BLaER1 treated with 17β-estradiol and CSF1 and Interleukin-3, amounts not matched to agents 10 nM and 100 nM (cell line): ENCODE data around the gene CD93.

Source experiments
- H3K27ac ChIP-seq, 11 experiments: shearing (Covaris generic); formaldehyde crosslinking; 2 replicates each; pipeline ENCODE4 v1.8.1; 2022
- H3K27me3 ChIP-seq, 11 experiments: shearing (Covaris generic); formaldehyde crosslinking; 2 replicates each; pipeline ENCODE4 v1.8.1; 2022
- H3K36me3 ChIP-seq, 11 experiments: shearing (Covaris generic); formaldehyde crosslinking; 2 replicates each; pipeline ENCODE4 v1.8.1; 2022
- H3K4me1 ChIP-seq, 10 experiments: shearing (Covaris generic); formaldehyde crosslinking; 2 replicates each; pipeline ENCODE4 v1.8.1; 2022
- H3K4me2 ChIP-seq, 11 experiments: shearing (Covaris generic); formaldehyde crosslinking; 2 replicates each; pipeline ENCODE4 v1.8.1; 2022
- H3K4me3 ChIP-seq, 10 experiments: shearing (Covaris generic); formaldehyde crosslinking; 2 replicates each; pipeline ENCODE4 v1.8.1; 2022
- H3K9ac ChIP-seq, 11 experiments: shearing (Covaris generic); formaldehyde crosslinking; 2 replicates each; pipeline ENCODE4 v1.8.1; 2022
- H3K9me3 ChIP-seq, 11 experiments: shearing (Covaris generic); formaldehyde crosslinking; replicated peaks in 1 of 11; 2 replicates each; pipeline ENCODE4 v1.8.1; 2022
- H4K20me1 ChIP-seq, 11 experiments: shearing (Covaris generic); formaldehyde crosslinking; 2 replicates each; pipeline ENCODE4 v1.8.1; 2022
- Cebpa-rat ChIP-seq, 11 experiments: shearing (Covaris generic); IDR thresholded peaks; 2 replicates each; pipeline ENCODE4 v1.8.1; 2022

CD93 gene

GRCh38 chr20:23068283-23068682, 17.8 kb downstream of the CD93 start:
- Histone ChIP-seq H3K36me3 (no peaks in the 10 kb centered on the region), H4K20me1 (no peaks in the 10 kb centered on the region), H3K4me2 (no peak overlapping the region), H3K9me3 (no peaks in the 10 kb centered on the region), H3K9ac (no peak overlapping the region), H3K4me1 (peaks cover 5 to 13% (median 8%) of the 10 kb centered on the region in 10 experiments; a peak in 16 of 20 replicates), H3K4me3 (no peak overlapping the region), H3K27ac (no peak overlapping the region), H3K27me3 (no peaks in the 10 kb centered on the region)
- no peak for TF ChIP-seq Cebpa-rat (IDR thresholded peaks at IDR 0.05)

GRCh38 chr20:23066772-23067171, 19.4 kb downstream of the CD93 start:
- Histone ChIP-seq H3K9me3 (no peaks in the 10 kb centered on the region), H3K27me3 (no peaks in the 10 kb centered on the region), H3K4me3 (no peak overlapping the region), H3K27ac (no peak overlapping the region), H3K4me2 (no peak overlapping the region), H3K4me1 (peaks cover 20 to 28% (median 23%) of the 10 kb centered on the region in 10 experiments), H4K20me1 (no peaks in the 10 kb centered on the region), H3K36me3 (no peaks in the 10 kb centered on the region), H3K9ac (no peak overlapping the region)
- no peak for TF ChIP-seq Cebpa-rat (IDR thresholded peaks at IDR 0.05)

GRCh38 chr20:23065266-23066201, 20.6 kb downstream of the CD93 start:
- no peaks in the 10 kb centered on the region for H3K9me3 ChIP-seq
- H3K36me3 ChIP-seq: no peaks in the 10 kb centered on the region
- no peak overlapping the region for H3K4me3 ChIP-seq
- no peak overlapping the region for H3K9ac ChIP-seq
- H4K20me1 ChIP-seq: no peaks in the 10 kb centered on the region
- TF ChIP-seq Cebpa-rat (IDR thresholded peaks at IDR 0.05): no peak
- peaks cover 32 to 41% (median 35%) of the 10 kb centered on the region in 10 experiments for H3K4me1 ChIP-seq
- no peaks in the 10 kb centered on the region for H3K27me3 ChIP-seq
- no peak overlapping the region for H3K27ac ChIP-seq
- no peak overlapping the region for H3K4me2 ChIP-seq

- Histone ChIP-seq H3K4me2 (peak overlapping the region in 9 of 11 experiments; percentile 3 to 79 (median 66); a peak in 15 of 22 replicates), H4K20me1 (no peaks in the 10 kb centered on the region), H3K27ac (no peak overlapping the region), H3K4me3 (no peak overlapping the region), H3K9me3 (no peaks in the 10 kb centered on the region), H3K36me3 (no peaks in the 10 kb centered on the region), H3K4me1 (peaks cover 43 to 51% (median 46%) of the 10 kb centered on the region in 10 experiments), H3K27me3 (no peaks in the 10 kb centered on the region), H3K9ac (no peak overlapping the region)
- no peak for TF ChIP-seq Cebpa-rat (IDR thresholded peaks at IDR 0.05)
These were observed 22.5 kb downstream of the CD93 start for GRCh38 chr20:23063581-23063980.

GRCh38 chr20:23063168-23063567, 23.0 kb downstream of the CD93 start:
- Histone ChIP-seq H3K4me3 (no peak overlapping the region), H3K27me3 (no peaks in the 10 kb centered on the region), H3K36me3 (no peaks in the 10 kb centered on the region), H3K9ac (no peak overlapping the region), H3K27ac (no peak overlapping the region), H3K4me2 (peak overlapping the region; percentile 32 to 79 (median 69); a peak in 16 of 22 replicates), H3K9me3 (no peaks in the 10 kb centered on the region), H4K20me1 (no peaks in the 10 kb centered on the region), H3K4me1 (peaks cover 43 to 51% (median 46%) of the 10 kb centered on the region in 10 experiments)
- TF ChIP-seq Cebpa-rat (IDR thresholded peaks at IDR 0.05): no peak

- Histone ChIP-seq H3K36me3 (no peaks in the 10 kb centered on the region), H3K9ac (no peak overlapping the region), H3K4me3 (no peak overlapping the region), H3K27me3 (no peaks in the 10 kb centered on the region), H3K9me3 (no peaks in the 10 kb centered on the region), H3K4me2 (peak overlapping the region; percentile 58 to 79 (median 71)), H3K27ac (no peak overlapping the region), H3K4me1 (peaks cover 43 to 51% (median 46%) of the 10 kb centered on the region in 10 experiments), H4K20me1 (no peaks in the 10 kb centered on the region)
- no peak for TF ChIP-seq Cebpa-rat (IDR thresholded peaks at IDR 0.05)
These were observed 23.5 kb downstream of the CD93 start for GRCh38 chr20:23062632-23063031.

- Histone ChIP-seq H3K4me2 (peak overlapping the region; percentile 58 to 79 (median 71)), H3K27me3 (no peaks in the 10 kb centered on the region), H3K4me1 (peaks cover 43 to 51% (median 46%) of the 10 kb centered on the region in 10 experiments), H3K9ac (no peak overlapping the region), H3K4me3 (no peak overlapping the region), H3K9me3 (peaks cover 0 to 6% (median 4%) of the 10 kb centered on the region in 11 experiments; a peak in 15 of 22 replicates), H3K27ac (peak overlapping the region in 4 of 11 experiments; percentile 12 to 37 (median 28); a peak in 4 of 22 replicates), H3K36me3 (no peaks in the 10 kb centered on the region), H4K20me1 (no peaks in the 10 kb centered on the region)
- TF ChIP-seq Cebpa-rat (IDR thresholded peaks at IDR 0.05): no peak
These were observed 24.2 kb downstream of the CD93 start for GRCh38 chr20:23061734-23062561.

GRCh38 chr20:23061262-23061661, 24.9 kb downstream of the CD93 start:
- Histone ChIP-seq H3K27ac (peak overlapping the region in 5 of 11 experiments; percentile 11 to 37 (median 24); a peak in 4 of 22 replicates), H3K9me3 (peaks cover 0 to 12% (median 9%) of the 10 kb centered on the region in 11 experiments; a peak in 15 of 22 replicates), H3K9ac (no peak overlapping the region), H3K4me2 (peak overlapping the region; percentile 58 to 79 (median 71)), H3K4me3 (no peak overlapping the region), H4K20me1 (no peaks in the 10 kb centered on the region), H3K36me3 (no peaks in the 10 kb centered on the region), H3K27me3 (no peaks in the 10 kb centered on the region), H3K4me1 (peaks cover 43 to 51% (median 46%) of the 10 kb centered on the region in 10 experiments)
- TF ChIP-seq Cebpa-rat (IDR thresholded peaks at IDR 0.05): no peak

- Histone ChIP-seq H3K36me3 (no peaks in the 10 kb centered on the region), H4K20me1 (no peaks in the 10 kb centered on the region), H3K4me2 (peak overlapping the region; percentile 58 to 79 (median 71); a peak in 18 of 22 replicates), H3K9ac (no peak overlapping the region), H3K4me1 (peaks cover 43 to 51% (median 46%) of the 10 kb centered on the region in 10 experiments), H3K4me3 (no peak overlapping the region), H3K9me3 (peaks cover 0 to 16% (median 9%) of the 10 kb centered on the region in 11 experiments; a peak in 15 of 22 replicates), H3K27ac (0 out of 22 replicates have a peak overlapping the region, but pooled peaks of 1 of the 11 experiments have one; percentile 8), H3K27me3 (no peaks in the 10 kb centered on the region)
- TF ChIP-seq Cebpa-rat (IDR thresholded peaks at IDR 0.05): no peak
These were observed 25.5 kb downstream of the CD93 start for GRCh38 chr20:23060629-23061028.
